ENCODE measurements around the gene CBY2. TPM values are rescaled to one million over a fixed set of nuclear protein-coding genes. Genes with fewer than 3 reads are reported as not detected.

Gene CBY2
- total and polyA plus RNA-seq, 2 donors from 2014 or later: 0.22 TPM; not detected in 1

- H3K36me3 ChIP-seq (ENCODE audit: control insufficient read depth in 2 of 3, insufficient read depth in 3 of 3, low read length in 3 of 3): no peaks in the 10 kb centered on the region
- TF ChIP-seq CTCF (IDR thresholded peaks at IDR 0.05; ENCODE audit: borderline replicate concordance, extremely low read depth, insufficient read depth): no peak
- no peak overlapping the region for H3K27ac ChIP-seq (ENCODE audit: low read depth in 2 of 2, low read length in 2 of 2)
- no peaks in the 10 kb centered on the region for H3K27me3 ChIP-seq (ENCODE audit: control insufficient read depth, insufficient read depth, low read length)
- no peak overlapping the region for H3K9ac ChIP-seq (ENCODE audit: low read length in 3 of 3)
- FAIRE-seq: no peak
- no peaks in the 10 kb centered on the region for H3K4me1 ChIP-seq (ENCODE audit: control insufficient read depth in 2 of 3, insufficient read depth in 2 of 3, low read depth in 1 of 3, low read length in 3 of 3)
- H3K9me3 ChIP-seq (ENCODE audit: control insufficient read depth in 2 of 3, insufficient read depth in 1 of 3, low read length in 3 of 3): no peaks in the 10 kb centered on the region
- DNase-seq: no peak
- no peak overlapping the region for H3K4me3 ChIP-seq (ENCODE audit: low read length in 3 of 3)
- intact Hi-C loops (cut with DNase I): no loop called here
Observed at GRCh38 chr13:45704211-45704739, 2.2 kb downstream of the CBY2 start.

- H3K27ac ChIP-seq (ENCODE audit: low read depth in 2 of 2, low read length in 2 of 2): no peak overlapping the region
- H3K9ac ChIP-seq (ENCODE audit: low read length in 3 of 3): no peak overlapping the region
- DNase-seq (no peak), FAIRE-seq (no peak)
- intact Hi-C loops (cut with DNase I): no loop called here
- no peak for TF ChIP-seq CTCF (IDR thresholded peaks at IDR 0.05; ENCODE audit: borderline replicate concordance, extremely low read depth, insufficient read depth)
- no peaks in the 10 kb centered on the region for H3K4me1 ChIP-seq (ENCODE audit: control insufficient read depth in 2 of 3, insufficient read depth in 2 of 3, low read depth in 1 of 3, low read length in 3 of 3)
- no peaks in the 10 kb centered on the region for H3K9me3 ChIP-seq (ENCODE audit: control insufficient read depth in 2 of 3, insufficient read depth in 1 of 3, low read length in 3 of 3)
- H3K27me3 ChIP-seq (ENCODE audit: control insufficient read depth, insufficient read depth, low read length): no peaks in the 10 kb centered on the region
- no peak overlapping the region for H3K4me3 ChIP-seq (ENCODE audit: low read length in 3 of 3)
- no peaks in the 10 kb centered on the region for H3K36me3 ChIP-seq (ENCODE audit: control insufficient read depth in 2 of 3, insufficient read depth in 3 of 3, low read length in 3 of 3)
Observed at GRCh38 chr13:45704854-45705695, 3.0 kb downstream of the CBY2 start.

- H3K9ac ChIP-seq (ENCODE audit: low read length in 3 of 3): no peak overlapping the region
- H3K27ac ChIP-seq (ENCODE audit: low read depth in 2 of 2, low read length in 2 of 2): no peak overlapping the region
- FAIRE-seq (no peak), DNase-seq (no peak)
- H3K4me1 ChIP-seq (ENCODE audit: control insufficient read depth in 2 of 3, insufficient read depth in 2 of 3, low read depth in 1 of 3, low read length in 3 of 3): no peaks in the 10 kb centered on the region
- no peaks in the 10 kb centered on the region for H3K36me3 ChIP-seq (ENCODE audit: control insufficient read depth in 2 of 3, insufficient read depth in 3 of 3, low read length in 3 of 3)
- no peaks in the 10 kb centered on the region for H3K9me3 ChIP-seq (ENCODE audit: control insufficient read depth in 2 of 3, insufficient read depth in 1 of 3, low read length in 3 of 3)
- no peaks in the 10 kb centered on the region for H3K27me3 ChIP-seq (ENCODE audit: control insufficient read depth, insufficient read depth, low read length)
- TF ChIP-seq CTCF (IDR thresholded peaks at IDR 0.05; ENCODE audit: borderline replicate concordance, extremely low read depth, insufficient read depth): no peak
- intact Hi-C loops (cut with DNase I): no loop called here
- H3K4me3 ChIP-seq (ENCODE audit: low read length in 3 of 3): no peak overlapping the region
Observed at GRCh38 chr13:45705918-45706317, 3.8 kb downstream of the CBY2 start.

All from kidney (tissue), 14 donors.